NB4 (cell line): ENCODE measurements around the gene SERPINA12.

Source experiments
- POLR2A ChIP-seq: IDR thresholded peaks from 2 replicates; pipeline ENCODE4 v1.6.1; 2011; ENCODE audit warnings: mild to moderate bottlenecking; ENCODE audit not compliant: insufficient read length; ENCODE audit errors: extremely low read depth
- TF ChIP-seq, protein P1 (sequence below): IDR thresholded peaks from one replicate; pipeline ENCODE4 v1.5.1; 2012; ENCODE audit warnings: low read depth, low read length

DNA sequence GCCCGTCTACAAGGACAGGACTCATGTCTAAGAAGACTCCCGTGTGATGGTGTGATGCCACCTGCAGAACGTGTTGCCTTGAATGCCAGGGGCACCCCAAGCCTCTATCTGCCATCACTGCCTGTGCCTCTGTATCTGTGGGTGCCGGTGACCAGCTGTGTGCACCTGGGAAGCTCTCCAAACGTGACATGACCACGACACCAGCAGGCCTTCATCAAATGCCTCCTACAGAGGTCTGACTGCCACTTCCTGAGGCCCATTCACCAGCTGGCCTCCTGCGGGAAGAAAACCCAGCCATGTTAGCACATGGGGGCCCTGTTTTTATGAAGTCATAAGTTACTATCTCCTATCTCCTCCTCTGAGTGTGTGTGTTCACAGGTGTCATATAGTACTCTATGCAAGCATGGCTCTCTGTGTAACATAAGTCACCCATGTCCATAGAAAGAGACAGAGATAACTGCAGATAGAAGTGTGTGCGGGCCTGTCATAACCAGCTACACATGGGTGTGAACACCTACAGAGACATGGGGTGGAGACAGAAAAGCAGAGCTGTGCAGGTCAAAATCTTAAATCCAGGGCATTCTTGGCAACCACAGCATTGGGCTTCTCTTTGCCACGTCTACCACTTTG lies 33.7 kb upstream of the SERPINA12 start:
- TF ChIP-seq, protein P1, sequence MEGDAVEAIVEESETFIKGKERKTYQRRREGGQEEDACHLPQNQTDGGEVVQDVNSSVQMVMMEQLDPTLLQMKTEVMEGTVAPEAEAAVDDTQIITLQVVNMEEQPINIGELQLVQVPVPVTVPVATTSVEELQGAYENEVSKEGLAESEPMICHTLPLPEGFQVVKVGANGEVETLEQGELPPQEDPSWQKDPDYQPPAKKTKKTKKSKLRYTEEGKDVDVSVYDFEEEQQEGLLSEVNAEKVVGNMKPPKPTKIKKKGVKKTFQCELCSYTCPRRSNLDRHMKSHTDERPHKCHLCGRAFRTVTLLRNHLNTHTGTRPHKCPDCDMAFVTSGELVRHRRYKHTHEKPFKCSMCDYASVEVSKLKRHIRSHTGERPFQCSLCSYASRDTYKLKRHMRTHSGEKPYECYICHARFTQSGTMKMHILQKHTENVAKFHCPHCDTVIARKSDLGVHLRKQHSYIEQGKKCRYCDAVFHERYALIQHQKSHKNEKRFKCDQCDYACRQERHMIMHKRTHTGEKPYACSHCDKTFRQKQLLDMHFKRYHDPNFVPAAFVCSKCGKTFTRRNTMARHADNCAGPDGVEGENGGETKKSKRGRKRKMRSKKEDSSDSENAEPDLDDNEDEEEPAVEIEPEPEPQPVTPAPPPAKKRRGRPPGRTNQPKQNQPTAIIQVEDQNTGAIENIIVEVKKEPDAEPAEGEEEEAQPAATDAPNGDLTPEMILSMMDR, result no peak
- TF ChIP-seq POLR2A, result no peak
